GM13976 (cell line): Measurements from ENCODE around the gene C1orf159.
"Not testable (repeated sequence)": the region's sequence is repeated elsewhere in the genome, so short reads cannot be mapped to it uniquely, and the experiment has no call there.

ENCODE experiments used
- DNase-seq: peaks from one replicate; pipeline ENCODE4 v3.0.0; 2012; ENCODE audit warnings: low spot score
- CTCF ChIP-seq: IDR thresholded peaks from 2 replicates; pipeline ENCODE4 v1.5.1; 2012; ENCODE audit warnings: borderline replicate concordance, mild to moderate bottlenecking; ENCODE audit not compliant: insufficient read depth; ENCODE audit errors: extremely low read depth, missing control alignments, control extremely low read depth
- in situ Hi-C: fragments of 300-500 bp; cut with MboI; formaldehyde crosslinking; loops from one replicate; pipeline ENCODE4 v1.12.0; 2022; ENCODE audit warnings: low sequenced_read_pairs, mixed read lengths, inconsistent platforms; ENCODE audit not compliant: unreplicated experiment

C1orf159 gene

DNA sequence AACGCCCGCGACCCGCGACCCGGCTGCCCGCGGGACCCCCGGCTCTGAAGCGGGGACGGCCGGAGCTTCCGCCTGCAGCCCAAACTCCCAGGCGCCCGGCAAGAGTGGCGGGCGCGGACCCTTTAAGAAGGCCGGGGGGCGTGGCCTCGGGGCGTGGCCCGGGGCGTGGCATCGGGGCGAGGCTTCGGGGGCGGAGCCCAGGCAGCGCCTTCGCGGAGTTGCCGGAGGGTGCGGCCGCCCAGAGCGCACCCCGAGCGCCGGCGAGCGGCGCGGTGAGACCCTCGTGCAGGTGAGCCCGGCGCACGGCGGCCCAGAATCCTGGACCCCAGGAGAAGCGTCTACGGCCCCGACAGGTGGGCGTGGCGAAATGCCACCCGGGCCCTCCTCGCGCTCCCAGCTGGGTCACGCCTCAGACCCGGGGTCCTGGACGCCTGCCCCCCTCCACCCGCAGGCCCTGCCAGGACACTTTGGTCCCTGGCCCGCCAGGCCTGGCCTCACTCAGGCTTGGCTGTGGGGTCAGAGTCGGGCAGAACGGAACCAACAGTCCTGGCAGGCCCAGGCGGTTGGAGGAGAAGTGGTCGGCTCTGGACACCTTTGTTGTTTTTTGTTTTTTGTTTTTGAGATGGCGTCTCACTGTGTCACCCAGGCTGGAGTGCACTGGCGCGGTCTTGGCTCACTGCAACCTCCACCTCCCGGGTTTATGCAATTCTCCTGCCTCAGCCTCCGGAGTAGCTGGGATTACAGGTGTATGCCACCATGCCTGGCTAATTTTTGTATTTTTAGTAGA is 56.2 kb downstream of the C1orf159 start:
- in situ Hi-C loops = no loop called here
- no peak for TF ChIP-seq CTCF
- peak; percentile 98 for DNase-seq

DNA sequence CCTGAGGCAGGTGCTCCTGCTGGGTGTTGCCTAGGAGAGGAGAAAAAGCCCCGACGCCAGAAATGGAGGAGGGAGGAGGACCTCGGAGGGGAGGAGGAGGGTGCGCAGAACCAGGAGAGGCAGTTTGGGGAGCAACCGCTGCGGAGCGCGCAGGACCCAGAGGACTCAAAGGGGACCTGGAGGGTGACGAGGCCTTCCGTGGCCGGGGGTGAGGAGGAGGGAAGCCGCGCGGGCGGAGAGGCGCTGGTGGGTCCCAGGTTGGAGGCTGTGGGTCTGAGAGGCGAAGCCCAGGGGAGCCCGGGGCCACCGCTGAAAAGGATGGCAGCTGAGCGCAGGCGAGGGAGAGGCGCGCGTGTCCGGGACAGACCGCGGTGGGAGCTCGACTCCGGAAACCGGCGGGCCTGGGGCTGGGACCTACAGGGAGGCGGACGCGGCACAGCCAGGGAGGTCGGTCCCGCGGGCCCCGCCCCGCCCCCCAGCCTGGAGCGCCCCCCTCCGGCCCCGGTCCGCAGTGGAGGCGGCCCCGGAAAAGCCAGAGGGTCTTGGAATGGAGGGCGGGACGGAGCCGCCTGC is 56.9 kb downstream of the C1orf159 start:
- in situ Hi-C loops = no loop called here
- peak; percentile 22 for TF ChIP-seq CTCF
- no peak for DNase-seq

DNA sequence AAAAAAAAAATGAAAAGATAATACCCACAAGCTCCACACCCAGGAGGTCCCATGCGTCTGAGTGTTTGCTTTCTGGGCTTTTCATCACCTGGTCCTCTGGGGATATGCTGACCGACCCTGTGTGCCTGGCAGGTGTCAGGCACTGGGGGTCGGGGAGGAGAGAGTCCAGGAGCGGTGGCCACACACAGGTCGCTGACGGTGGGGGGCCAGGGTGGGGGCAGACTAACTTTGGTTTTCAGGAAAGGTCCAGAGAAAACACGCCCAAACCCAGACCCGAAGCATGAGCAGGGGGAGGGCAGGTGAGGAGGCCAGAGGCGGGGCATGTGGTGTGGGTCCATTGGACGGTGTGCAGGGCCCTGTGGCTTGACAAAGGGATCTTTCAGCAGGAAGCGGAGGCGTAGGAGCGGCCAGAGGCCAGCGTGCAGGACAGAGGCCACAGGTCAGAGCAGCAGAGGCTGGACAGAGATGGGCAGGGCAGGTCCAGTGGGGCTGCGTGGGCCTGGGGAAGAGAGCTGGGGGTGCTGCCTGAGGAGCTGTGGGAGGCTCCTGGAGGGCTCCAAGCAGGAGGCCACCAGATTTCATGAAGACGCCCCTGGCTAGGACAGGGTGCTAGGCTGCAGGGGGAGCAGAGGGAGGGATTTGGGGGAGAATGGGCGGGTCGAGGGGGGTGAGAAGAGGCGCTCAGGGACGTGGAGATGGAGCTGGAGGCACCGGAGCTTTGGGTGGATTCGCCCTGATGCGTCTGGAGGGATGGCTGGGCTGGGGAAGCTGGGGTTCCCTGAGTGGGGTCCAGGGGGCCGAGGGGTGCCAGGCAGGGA is 57.6 kb downstream of the C1orf159 start:
- no peak for DNase-seq
- in situ Hi-C loops = no loop called here
- TF ChIP-seq CTCF = no peak

GRCh38 chr1:1057769-1058087 is 58.2 kb downstream of the C1orf159 start:
- DNase-seq, in situ Hi-C loops: not testable (repeated sequence)

GRCh38 chr1:1055841-1056736 is 59.8 kb downstream of the C1orf159 start:
- DNase-seq = no peak
- in situ Hi-C loops = no loop called here
- no peak for TF ChIP-seq CTCF

GRCh38 chr1:1054971-1055370 is 60.9 kb downstream of the C1orf159 start:
- DNase-seq = no peak
- in situ Hi-C loops = no loop called here

More at GRCh38 chr1:1054971-1055370, 60.9 kb downstream of the C1orf159 start:
- no peak for TF ChIP-seq CTCF
